Small intestine (tissue), 7 donors: ENCODE measurements around the gene AMOT. TPM values are rescaled to one million over a fixed set of nuclear protein-coding genes. Genes with fewer than 3 reads are reported as not detected.
"Not testable (repeated sequence)": the region's sequence is repeated elsewhere in the genome, so short reads cannot be mapped to it uniquely, and the experiment has no call there.

ENCODE experiments used
- DNase-seq, 2 donors: peaks; one replicate each; pipeline versions ENCODE4 v3.0.0 to v3.0.0-alpha.2; 2013
- FAIRE-seq: peaks from 2 replicates; lab custom pipeline; 2012; peaks lifted over from hg19 to GRCh38; lab: Jason Lieb, UNC
- H3K27ac ChIP-seq, 3 donors: one replicate each; pipeline ENCODE4 v1.5.1; 2013; ENCODE audit warnings: low read length in 2 of 3, mild to moderate bottlenecking in 2 of 3, control low read depth in 1 of 3, inconsistent platforms in 1 of 3, low read depth in 1 of 3, moderate library complexity in 1 of 3
- H3K27me3 ChIP-seq, 3 donors: one replicate each; pipeline ENCODE4 v1.6.1; 2013; ENCODE audit warnings: low read length in 3 of 3, inconsistent platforms in 1 of 3; ENCODE audit not compliant: control insufficient read depth in 3 of 3, insufficient read depth in 3 of 3
- H3K36me3 ChIP-seq, 3 donors: one replicate each; pipeline ENCODE4 v1.6.1; 2013; ENCODE audit warnings: low read length in 3 of 3, inconsistent platforms in 1 of 3, low read depth in 1 of 3, mild to moderate bottlenecking in 1 of 3, moderate library complexity in 1 of 3; ENCODE audit not compliant: control insufficient read depth in 3 of 3, insufficient read depth in 2 of 3
- H3K4me1 ChIP-seq, 3 donors: one replicate each; pipeline ENCODE4 v1.6.1; 2013; ENCODE audit warnings: low read length in 2 of 3, inconsistent platforms in 1 of 3, low read depth in 1 of 3, mild to moderate bottlenecking in 1 of 3, moderate library complexity in 1 of 3; ENCODE audit not compliant: control insufficient read depth in 3 of 3, insufficient read depth in 2 of 3
- H3K4me3 ChIP-seq, 3 donors: one replicate each; pipeline ENCODE4 v1.5.1; 2013; ENCODE audit warnings: low read length in 3 of 3, control low read depth in 1 of 3, inconsistent platforms in 1 of 3, low read depth in 1 of 3, mild to moderate bottlenecking in 1 of 3, moderate library complexity in 1 of 3
- H3K9me3 ChIP-seq, 2 donors: one replicate each; pipeline ENCODE4 v1.6.1; 2013; ENCODE audit warnings: low read depth in 1 of 2, low read length in 1 of 2; ENCODE audit not compliant: control insufficient read depth in 2 of 2, insufficient read depth in 1 of 2
- WGBS, 3 donors: extraction: QIAGEN DNeasy Blood & Tissue Kit; methylation state at CpG; one replicate each; pipeline ENCODE4 v1.1.7; 2013; 5-methylcytosine and 5-hydroxymethylcytosine counted together
- polyA plus RNA-seq, 4 donors: library from polyadenylated mRNA; stranded (reverse) in 3 of 4; unstranded in 1 of 4; fragments of 200-250 nt in 3 of 4; fragments of 120-200 nt in 1 of 4; gene quantifications; one replicate each; pipeline versions ENCODE4 v1.2.1 to v1.2.3, GENCODE V29; 2013
- donor health status: healthy with polysubstance abuse.
- donor health status: control.
- donor health status: control.
- donor health status: Bipolar disorder and iron deficiency.
- donor health status: healthy.

AMOT gene
- polyA plus RNA-seq, 4 donors: 2.4 to 33.7 (median 4.6) TPM

DNA sequence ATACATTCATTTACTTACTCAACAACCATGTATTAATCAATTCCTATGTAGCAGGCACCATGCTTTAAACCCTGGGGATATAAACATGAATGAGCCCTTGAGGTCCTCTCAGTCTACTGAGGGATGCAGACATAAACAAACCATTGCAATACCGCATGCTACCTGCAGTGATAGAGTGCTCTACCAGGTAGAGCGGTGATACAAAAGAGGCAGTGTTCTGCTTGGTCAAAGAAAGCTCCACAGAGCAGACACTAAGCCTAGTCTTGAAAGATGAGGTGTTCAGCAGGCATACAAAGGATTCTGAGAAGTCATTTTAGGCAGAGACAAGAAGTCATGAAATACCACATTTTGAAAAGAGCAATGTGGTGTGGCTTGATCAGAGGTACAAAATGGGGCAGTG lies 26.9 kb upstream of the AMOT start:
- H3K9me3 ChIP-seq: no peaks in the 10 kb centered on the region
- peak in 1 of 2 donors; percentile 8 for DNase-seq
- no peak overlapping the region for H3K27ac ChIP-seq
- no peaks in the 10 kb centered on the region for H3K36me3 ChIP-seq
- no peaks in the 10 kb centered on the region for H3K27me3 ChIP-seq
- 54 to 75% (median 72%) methylated on average over 2 of the region's 2 CpGs for WGBS, 3 donors
- no peak overlapping the region for H3K4me3 ChIP-seq
- FAIRE-seq: no peak
- H3K4me1 ChIP-seq: peaks cover 0 to 4% (median 0%) of the 10 kb centered on the region in 3 donors

DNA sequence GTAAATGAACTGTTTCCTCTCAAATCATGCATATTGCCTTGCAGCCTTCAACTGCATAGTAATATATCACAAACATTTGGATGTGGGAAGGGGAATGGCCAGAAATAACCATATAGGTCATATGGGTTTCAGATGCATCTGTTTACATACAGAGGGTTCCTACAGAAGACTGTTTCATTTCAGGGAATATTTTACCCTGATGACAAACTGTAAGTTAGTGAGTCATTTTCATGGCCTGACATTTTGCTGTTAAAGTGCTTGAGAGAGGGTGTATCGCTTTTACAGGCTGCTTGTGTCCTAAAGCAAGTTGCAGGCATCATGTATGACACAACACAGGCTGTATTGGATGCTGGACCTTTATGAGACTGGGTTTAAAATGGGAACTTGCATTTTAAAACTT lies 25.5 kb upstream of the AMOT start:
- no peak for FAIRE-seq
- H3K36me3 ChIP-seq: no peaks in the 10 kb centered on the region
- WGBS, 3 donors: 76 to 79% (median 78%) methylated on average over 1 of the region's 1 CpG
- DNase-seq: no peak
- no peak overlapping the region for H3K27ac ChIP-seq
- H3K4me1 ChIP-seq: peaks cover 0 to 4% (median 0%) of the 10 kb centered on the region in 3 donors
- no peaks in the 10 kb centered on the region for H3K9me3 ChIP-seq
- H3K4me3 ChIP-seq: no peak overlapping the region
- H3K27me3 ChIP-seq: no peaks in the 10 kb centered on the region

DNA sequence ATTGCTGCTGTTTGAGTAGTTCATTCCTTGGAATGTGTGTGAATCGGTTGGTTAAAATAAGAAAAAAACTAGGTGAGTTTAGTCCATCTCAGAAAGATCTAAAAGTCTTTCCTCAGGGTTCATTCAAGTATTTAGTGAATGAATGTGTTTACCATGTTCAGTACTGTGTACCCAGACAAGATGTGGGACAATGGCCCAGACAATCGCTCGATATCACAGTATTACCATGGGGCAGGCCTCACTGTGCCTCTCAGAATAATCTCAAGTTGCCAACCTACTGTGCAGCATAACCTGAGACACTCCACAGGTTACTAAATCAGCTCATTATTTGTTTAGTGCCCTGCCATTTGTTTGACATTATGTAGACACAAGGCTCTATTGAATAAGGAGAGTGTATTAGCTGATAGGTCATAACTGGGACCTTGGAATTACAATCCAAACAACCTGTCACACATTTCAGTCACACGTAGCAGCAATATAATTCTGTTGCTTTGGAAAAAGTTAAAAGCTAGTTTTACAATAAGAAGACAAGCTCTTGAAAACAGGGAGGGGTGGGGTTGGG lies 24.9 kb upstream of the AMOT start:
- FAIRE-seq (no peak), DNase-seq (peak in 1 of 2 donors; percentile 1)
- 69 to 74% (median 72%) methylated on average over 4 of the region's 4 CpGs for WGBS, 3 donors
- Histone ChIP-seq H3K27me3 (no peaks in the 10 kb centered on the region), H3K4me3 (no peak overlapping the region), H3K36me3 (no peaks in the 10 kb centered on the region), H3K27ac (no peak overlapping the region), H3K4me1 (peaks cover 0 to 4% (median 0%) of the 10 kb centered on the region in 3 donors), H3K9me3 (no peaks in the 10 kb centered on the region)

DNA sequence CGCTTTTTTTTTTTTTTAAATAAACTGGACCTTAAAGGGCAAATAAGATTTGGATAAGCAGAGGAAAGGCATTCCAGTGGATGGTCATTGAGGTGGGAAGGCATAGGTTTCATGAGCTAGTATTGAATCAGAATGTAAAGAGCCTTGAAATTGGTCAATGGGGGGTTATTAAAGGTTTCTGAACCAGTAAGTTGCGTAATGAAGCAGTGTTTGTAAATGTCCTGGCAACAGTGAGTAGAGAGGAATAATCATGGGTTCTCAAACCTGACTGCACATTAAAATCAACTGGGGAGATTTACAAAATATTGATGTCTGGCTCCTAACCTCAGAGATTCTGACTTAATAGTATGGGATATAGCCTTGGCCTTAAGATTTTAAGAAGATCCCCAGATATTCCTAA lies 23.2 kb upstream of the AMOT start:
- no peak overlapping the region for H3K27ac ChIP-seq
- H3K36me3 ChIP-seq: no peaks in the 10 kb centered on the region
- no peaks in the 10 kb centered on the region for H3K27me3 ChIP-seq
- 80 to 98% (median 90%) methylated on average over 2 of the region's 2 CpGs for WGBS, 3 donors
- H3K9me3 ChIP-seq: no peaks in the 10 kb centered on the region
- H3K4me3 ChIP-seq: no peak overlapping the region
- DNase-seq (no peak), FAIRE-seq (no peak)
- H3K4me1 ChIP-seq: peaks cover 0 to 4% (median 0%) of the 10 kb centered on the region in 3 donors

DNA sequence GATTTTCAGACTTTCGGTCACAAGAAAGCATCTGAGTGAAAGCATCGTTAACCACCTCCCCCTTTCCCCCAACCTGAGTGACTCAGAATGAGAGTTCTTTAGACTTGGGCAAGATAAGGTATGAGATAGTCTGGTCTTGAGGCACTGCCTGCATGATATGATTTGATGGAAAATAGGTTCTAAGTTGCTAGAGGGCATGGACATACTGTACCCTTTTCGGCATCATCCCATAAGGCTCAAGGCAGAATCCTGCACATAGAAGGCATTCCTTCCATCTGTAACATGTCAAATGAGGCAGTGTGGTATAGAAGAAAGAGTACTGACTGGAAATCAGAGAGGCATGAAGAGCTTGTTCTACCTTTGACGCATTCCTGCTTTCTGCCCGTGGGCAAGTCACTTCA lies 16.8 kb upstream of the AMOT start:
- no peak for DNase-seq
- Histone ChIP-seq H3K27ac (no peak overlapping the region), H3K9me3 (no peaks in the 10 kb centered on the region), H3K4me3 (no peak overlapping the region), H3K27me3 (peaks cover 0 to 3% (median 0%) of the 10 kb centered on the region in 3 donors), H3K4me1 (no peaks in the 10 kb centered on the region), H3K36me3 (no peaks in the 10 kb centered on the region)
- WGBS, 3 donors: 74 to 83% (median 81%) methylated on average over 5 of the region's 5 CpGs
- no peak for FAIRE-seq

DNA sequence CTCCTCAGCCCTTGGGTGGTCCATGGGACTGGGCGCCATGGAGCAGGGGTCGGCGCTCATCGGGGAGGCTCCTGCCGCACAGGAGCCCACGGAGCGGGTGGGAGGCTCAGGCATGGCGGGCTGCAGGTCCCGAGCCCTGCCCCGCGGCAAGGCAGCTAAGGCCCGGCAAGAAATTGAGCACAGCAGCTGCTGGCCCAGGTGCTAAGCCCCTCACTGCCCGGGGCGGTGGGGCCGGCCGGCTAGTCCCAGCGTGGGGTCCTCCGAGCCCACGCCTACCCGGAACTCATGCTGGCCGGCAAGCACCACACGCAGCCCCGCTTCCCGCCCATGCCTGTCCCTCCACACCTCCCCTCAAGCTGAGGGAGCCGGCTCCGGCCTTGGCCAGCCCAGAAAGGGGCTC lies 14.3 kb upstream of the AMOT start:
- H3K27me3 ChIP-seq, FAIRE-seq, H3K9me3 ChIP-seq, H3K27ac ChIP-seq, H3K36me3 ChIP-seq, H3K4me1 ChIP-seq, H3K4me3 ChIP-seq, DNase-seq: not testable (repeated sequence)
- WGBS, 3 donors: 94 to 100% (median 97%) methylated on average over 9 to 26 of the region's 26 CpGs

DNA sequence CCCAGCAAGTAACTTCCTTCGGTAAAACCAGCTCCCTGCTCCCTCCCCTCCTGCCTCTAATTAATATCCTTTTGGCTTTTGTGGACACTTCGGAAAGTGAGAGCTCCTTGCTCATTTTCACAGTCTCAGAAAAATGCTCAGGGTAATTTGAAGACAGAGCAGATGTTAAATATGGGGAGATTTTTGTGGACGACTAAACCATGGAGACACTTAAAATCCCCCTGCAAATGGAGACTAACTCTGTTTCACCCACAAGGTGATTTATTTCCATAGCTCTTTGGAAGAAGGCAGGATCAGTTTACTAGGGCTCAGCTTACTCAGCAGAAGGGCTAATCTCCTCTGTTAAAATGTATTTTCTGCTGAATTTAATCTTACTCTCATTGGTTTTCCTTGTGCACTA lies 12.2 kb upstream of the AMOT start:
- 75 to 80% (median 75%) methylated on average over 3 of the region's 3 CpGs for WGBS, 3 donors
- Histone ChIP-seq H3K27ac (no peak overlapping the region), H3K27me3 (peaks cover 0 to 3% (median 0%) of the 10 kb centered on the region in 3 donors), H3K36me3 (no peaks in the 10 kb centered on the region), H3K4me1 (peaks cover 0 to 3% (median 0%) of the 10 kb centered on the region in 3 donors), H3K9me3 (no peaks in the 10 kb centered on the region), H3K4me3 (no peak overlapping the region)
- no peak for FAIRE-seq
- no peak for DNase-seq

DNA sequence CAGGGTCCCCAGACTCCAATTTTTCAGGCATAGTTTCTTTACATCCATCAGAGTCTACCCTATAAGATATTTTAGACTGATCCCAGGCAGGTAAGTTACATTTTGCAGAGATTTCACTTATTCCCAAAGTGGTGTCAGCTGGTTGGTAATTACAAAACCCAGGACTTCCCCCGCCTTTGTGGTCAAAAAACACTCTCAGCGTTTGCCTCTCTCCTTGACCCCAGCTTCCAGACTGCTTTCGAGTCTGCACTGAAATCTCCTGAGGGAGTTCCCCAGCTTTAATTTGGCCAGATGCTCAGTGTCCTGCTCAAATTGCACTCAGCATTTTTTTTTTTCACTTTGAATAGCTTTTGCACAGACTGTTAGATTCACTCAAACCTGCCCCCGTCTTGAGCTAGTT lies 11.2 kb upstream of the AMOT start:
- FAIRE-seq (no peak), DNase-seq (no peak)
- Histone ChIP-seq H3K36me3 (no peaks in the 10 kb centered on the region), H3K27me3 (no peaks in the 10 kb centered on the region), H3K9me3 (no peaks in the 10 kb centered on the region), H3K4me1 (peaks cover 0 to 3% (median 0%) of the 10 kb centered on the region in 3 donors), H3K4me3 (no peak overlapping the region), H3K27ac (no peak overlapping the region)
- WGBS, 3 donors: 30 to 57% (median 34%) methylated on average over 4 of the region's 4 CpGs
